ENCODE results near the gene ANGPTL8.

ANGPTL8 gene

DNA sequence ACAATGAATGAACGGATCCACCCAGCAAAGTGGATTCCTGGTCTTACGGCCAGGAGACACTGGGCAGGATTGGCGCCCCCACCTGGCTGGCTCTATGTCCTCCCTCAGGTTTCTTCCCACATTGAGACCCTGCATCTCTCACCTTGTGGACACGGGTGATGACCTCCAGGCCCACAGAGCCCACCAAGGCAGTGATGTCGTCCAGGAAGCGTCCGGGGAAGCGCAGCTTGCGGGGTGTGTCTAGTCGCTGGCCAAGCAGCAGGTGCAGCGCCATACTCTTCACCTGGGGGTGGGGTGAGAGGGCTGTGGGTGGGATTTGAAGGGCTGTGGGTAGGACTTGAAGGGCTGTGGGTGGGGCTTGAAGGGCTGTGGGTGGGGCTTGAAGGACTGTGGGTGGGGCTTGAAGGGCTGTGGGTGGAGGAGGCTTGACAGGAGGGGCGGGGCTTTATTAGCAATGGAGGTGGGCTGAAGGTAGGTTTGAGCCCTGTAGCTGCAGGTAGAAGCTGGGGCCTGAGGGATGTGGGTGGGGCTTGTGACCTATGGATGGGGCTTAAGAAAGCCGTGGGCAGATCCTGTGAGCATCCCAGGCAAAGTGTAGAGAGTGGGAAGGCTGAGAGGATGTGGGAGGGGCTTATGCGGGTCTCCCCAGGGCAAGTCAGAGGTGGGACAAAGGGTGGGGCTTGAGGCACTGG lies 12.1 kb upstream of the ANGPTL8 start:
- peak; percentile 19 for TF ChIP-seq CTCF (IDR thresholded peaks at IDR 0.05; ENCODE audit: insufficient read depth, low read depth, low read length, missing control alignments)
- DNase-seq (ENCODE audit: low read depth) = peak; percentile 52
- no peak overlapping the region for H3K4me3 ChIP-seq (ENCODE audit: low read depth, low read length)

DNA sequence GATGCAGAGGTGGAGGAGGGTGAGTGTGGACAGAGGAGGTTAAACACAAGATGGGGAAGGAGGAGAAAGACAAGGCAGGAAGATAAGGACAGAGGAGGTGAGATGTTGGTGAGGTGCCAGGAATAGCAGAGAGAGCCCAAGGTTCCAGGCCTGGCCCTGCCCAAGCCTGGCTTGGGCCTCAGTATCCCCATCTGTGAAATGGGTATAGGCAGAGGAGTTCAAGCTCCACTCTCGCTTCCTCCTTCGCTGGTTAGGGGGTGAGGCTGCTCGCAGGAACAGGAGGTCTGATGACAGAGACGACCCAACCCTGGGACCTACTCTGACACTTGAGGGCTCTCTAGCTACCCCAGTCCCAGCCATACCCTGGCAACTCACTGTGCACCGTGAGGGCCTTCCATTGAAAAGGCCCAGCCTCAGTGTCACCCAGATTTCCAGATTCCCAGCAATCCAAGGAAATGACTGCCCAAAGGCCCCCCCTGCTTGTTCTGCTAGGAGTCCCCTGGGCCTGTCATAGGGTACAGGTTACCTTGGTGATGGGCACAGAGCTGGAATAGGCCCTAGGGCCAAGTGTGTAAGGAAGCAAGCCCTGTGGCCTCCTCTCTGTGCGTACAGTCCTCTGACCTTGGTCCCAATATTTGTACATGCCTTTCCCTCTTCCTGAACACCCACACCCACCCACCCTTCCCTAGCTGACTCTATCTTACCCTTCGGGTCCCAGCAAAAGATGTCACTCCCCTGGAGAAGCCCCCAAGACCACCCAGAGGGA lies 8.6 kb upstream of the ANGPTL8 start:
- no peak for TF ChIP-seq CTCF (IDR thresholded peaks at IDR 0.05; ENCODE audit: insufficient read depth, low read depth, low read length, missing control alignments)
- no peak for DNase-seq (ENCODE audit: low read depth)
- no peak overlapping the region for H3K4me3 ChIP-seq (ENCODE audit: low read depth, low read length)

DNA sequence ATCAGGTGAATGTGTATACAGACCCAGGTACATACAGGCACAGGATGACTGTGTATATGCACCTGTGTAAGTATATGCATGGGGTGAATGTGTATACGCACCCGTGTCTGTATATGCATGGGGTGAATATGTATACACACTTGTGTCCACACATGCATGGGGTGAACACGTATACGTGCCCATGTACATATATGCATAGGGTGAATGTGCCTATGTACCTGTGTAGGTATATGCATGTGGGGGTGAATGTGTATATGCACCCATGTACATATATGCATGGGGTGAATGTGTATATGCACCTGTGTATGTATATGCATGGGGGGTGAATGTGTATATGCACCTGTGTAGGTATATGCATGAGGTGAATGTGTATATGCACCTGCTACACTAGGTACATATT lies 6.9 kb upstream of the ANGPTL8 start:
- H3K4me3 ChIP-seq (ENCODE audit: low read depth, low read length) = no peak overlapping the region
- DNase-seq (ENCODE audit: low read depth) = no peak
- TF ChIP-seq CTCF (IDR thresholded peaks at IDR 0.05; ENCODE audit: insufficient read depth, low read depth, low read length, missing control alignments) = no peak

DNA sequence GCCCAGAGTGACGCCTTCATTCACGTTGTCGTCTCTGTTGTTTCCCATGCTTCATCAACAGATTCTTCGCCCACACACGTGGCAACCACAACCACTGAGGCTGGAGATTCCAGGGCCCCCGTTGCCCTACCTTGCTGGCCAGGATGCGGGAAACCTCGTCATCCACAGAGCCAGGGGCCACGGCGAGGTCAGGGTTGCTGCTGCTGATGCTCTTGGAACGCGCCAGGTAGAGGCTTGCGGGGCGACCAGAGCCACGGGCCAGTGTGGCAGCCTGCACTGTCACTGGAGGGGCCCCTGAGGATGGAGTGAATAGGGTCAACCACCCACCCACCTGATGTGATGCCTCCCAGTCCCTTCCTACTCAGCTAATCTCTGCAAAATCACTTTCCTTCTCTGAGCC lies 6.3 kb upstream of the ANGPTL8 start:
- no peak for TF ChIP-seq CTCF (IDR thresholded peaks at IDR 0.05; ENCODE audit: insufficient read depth, low read depth, low read length, missing control alignments)
- no peak for DNase-seq (ENCODE audit: low read depth)
- H3K4me3 ChIP-seq (ENCODE audit: low read depth, low read length) = no peak overlapping the region

DNA sequence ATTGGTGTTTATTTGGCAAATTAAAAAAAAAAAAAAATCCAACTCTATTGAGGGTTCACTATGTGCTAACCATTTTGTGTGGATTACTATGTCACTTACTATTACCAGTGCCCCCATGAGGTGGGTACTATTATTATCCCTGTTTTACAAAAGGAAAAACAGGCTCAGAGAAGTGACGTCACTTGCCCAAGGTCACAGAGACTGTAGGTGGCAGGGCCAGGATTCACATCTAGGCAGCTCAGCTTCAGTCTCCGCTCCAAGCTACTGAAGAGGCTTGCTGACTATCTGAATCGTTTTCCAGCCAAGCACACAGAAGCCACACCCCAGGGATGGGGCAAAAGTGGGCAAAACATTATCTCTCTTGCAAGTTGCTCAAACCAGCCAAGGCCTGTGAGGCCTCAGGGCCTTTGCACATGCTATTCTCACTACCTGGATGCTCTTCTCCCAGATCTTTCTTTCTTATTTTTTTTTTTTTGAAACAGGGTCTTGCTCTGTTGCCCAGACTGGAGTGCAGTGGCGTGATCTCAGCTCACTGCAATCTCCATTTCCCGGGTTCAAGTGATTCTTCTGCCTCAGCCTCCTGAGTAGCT lies 4.8 kb upstream of the ANGPTL8 start:
- no peak for DNase-seq (ENCODE audit: low read depth)
- no peak overlapping the region for H3K4me3 ChIP-seq (ENCODE audit: low read depth, low read length)
- TF ChIP-seq CTCF (IDR thresholded peaks at IDR 0.05; ENCODE audit: insufficient read depth, low read depth, low read length, missing control alignments) = no peak

DNA sequence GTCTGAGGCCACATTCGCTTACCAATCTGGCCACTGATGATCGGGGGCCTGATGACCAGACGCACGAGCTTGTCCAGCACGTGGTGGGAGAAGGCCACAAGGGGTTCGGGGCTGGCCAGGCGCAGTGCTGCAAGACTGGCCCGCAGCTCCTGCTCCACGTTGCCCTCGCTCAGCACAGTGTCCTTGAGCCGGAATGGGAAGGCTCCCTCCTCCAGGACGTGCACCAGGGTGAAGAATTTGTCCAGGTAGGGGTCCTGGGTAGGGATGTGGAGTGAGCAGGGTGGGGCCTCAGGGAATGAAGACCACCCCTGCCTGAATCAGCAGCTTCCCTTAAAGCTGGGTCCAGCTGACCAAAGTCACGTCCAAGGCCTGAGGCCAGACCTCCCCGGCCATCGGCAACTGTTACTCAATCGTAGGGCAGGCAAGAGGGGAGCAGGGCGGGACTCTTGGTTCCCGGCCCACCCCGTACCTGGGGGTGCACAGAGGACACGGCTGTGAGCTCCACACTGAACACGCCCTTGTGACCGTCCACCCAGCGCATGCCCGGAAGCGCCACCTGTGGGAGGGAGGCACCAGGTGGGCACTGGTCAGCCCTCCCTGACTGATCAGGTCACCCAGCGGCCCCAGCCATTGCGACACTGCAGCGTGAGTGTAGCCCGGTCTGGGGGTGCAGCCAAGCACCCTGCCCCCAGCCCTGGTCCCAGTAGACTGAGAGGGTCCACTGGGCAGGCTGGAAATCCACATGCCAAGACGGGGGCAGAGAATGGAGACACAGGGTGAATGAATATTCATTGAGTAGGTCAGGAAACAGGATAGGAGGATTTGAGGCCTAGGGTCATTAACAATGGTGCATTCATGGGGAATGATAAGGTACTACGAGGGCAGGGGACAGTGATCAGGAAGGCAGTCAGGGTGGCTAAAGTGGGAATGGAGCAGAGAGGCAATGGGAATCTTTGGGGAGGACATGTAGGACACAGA lies 2.8 kb upstream of the ANGPTL8 start:
- DNase-seq (ENCODE audit: low read depth) = no peak
- TF ChIP-seq CTCF (IDR thresholded peaks at IDR 0.05; ENCODE audit: insufficient read depth, low read depth, low read length, missing control alignments) = no peak
- H3K4me3 ChIP-seq (ENCODE audit: low read depth, low read length) = no peak overlapping the region

Measured in GM12865 (cell line).